HG02970 (cell line): ENCODE results near the gene CDY2A.
"Not testable (repeated sequence)": the region's sequence is repeated elsewhere in the genome, so short reads cannot be mapped to it uniquely, and the experiment has no call there.

Experiments
- ATAC-seq: cut with Tn5 transposase; IDR thresholded peaks from one replicate; pipeline ENCODE4 v1.9.1; 2021; ENCODE audit warnings: mild to moderate bottlenecking, moderate library complexity, moderate number of reproducible peaks; ENCODE audit not compliant: unreplicated experiment, low FRiP score

Gene CDY2A, protein sequence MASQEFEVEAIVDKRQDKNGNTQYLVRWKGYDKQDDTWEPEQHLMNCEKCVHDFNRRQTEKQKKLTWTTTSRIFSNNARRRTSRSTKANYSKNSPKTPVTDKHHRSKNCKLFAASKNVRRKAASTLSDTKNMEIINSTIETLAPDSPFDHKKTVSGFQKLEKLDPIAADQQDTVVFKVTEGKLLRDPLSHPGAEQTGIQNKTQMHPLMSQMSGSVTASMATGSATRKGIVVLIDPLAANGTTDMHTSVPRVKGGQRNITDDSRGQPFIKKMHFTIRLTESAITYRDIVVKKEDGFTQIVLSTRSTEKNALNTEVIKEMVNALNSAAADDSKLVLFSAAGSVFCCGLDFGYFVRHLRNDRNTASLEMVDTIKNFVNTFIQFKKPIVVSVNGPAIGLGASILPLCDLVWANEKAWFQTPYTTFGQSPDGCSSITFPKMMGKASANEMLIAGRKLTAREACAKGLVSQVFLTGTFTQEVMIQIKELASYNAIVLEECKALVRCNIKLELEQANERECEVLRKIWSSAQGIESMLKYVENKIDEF

GRCh38 chrY:18025487-18025886 lies at the start of gene CDY2A:
Gene CDY2A (plus strand): TSS chrY:18025787. CDS start chrY:18026115, 328 bp downstream.
- not testable (repeated sequence) for ATAC-seq

- not testable (repeated sequence) for ATAC-seq
Measured at GRCh38 chrY:17997586-17997985, 28.0 kb upstream of the CDY2A start.

DNA sequence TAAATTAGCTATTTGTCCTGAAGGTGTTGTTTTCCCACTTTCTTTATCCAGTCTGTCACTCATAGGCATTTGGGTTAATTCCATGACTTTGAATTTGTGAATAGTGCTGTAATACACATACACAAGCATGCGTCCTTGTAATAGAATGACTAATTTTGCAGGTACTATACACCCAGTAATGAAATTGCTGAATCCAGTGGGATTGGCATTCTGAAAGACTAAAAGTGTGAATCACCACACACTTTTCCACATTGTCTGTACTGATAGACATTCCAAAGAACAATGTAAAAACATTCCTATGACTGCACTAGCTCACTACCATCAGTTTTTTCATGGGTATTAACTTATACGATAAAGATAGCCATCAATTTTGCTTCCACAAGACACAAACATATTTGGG lies 27.3 kb upstream of the CDY2A start:
- not testable (repeated sequence) for ATAC-seq

- ATAC-seq: not testable (repeated sequence)
Measured at GRCh38 chrY:18023897-18024296, 1.7 kb upstream of the CDY2A start.

DNA sequence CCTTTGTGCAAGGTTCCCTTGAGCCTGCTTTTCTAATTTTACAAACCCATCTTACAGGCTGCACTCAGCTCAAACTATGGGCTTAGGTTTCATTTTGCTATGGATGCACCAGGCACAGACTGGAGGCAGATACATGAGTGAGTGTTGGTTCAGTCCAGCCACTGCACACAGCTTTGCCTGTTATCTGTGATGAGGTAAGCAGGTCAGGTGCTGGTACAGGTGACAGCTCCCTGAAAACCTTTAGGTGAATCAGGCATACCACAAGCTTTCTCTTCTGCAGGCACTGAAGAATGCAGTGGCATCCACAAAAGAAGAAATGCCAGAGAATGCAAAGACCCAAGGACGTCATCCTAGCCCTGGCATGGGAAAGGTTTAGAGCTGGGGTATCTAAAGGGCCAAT lies 3.3 kb downstream of the CDY2A start:
- ATAC-seq: not testable (repeated sequence)

DNA sequence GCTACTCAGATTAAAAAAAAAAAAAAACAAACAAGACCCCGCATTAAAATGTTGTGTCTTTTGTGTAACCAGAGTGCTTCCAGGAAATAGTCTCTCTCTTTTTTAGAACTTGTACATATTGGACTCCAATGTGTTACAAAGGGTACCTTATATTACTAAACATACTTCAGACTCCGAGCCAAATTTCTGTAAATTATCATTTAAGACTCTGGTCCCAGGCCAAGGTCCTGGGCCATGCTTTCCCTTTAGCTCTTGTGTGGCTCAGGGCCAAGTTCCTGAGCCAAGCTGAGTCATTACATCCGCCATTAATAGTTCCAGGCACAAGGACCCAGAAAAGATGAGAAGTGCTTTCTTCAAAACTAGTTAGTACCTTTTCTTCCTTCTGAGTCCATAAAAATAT lies 4.6 kb downstream of the CDY2A start:
- ATAC-seq: not testable (repeated sequence)

DNA sequence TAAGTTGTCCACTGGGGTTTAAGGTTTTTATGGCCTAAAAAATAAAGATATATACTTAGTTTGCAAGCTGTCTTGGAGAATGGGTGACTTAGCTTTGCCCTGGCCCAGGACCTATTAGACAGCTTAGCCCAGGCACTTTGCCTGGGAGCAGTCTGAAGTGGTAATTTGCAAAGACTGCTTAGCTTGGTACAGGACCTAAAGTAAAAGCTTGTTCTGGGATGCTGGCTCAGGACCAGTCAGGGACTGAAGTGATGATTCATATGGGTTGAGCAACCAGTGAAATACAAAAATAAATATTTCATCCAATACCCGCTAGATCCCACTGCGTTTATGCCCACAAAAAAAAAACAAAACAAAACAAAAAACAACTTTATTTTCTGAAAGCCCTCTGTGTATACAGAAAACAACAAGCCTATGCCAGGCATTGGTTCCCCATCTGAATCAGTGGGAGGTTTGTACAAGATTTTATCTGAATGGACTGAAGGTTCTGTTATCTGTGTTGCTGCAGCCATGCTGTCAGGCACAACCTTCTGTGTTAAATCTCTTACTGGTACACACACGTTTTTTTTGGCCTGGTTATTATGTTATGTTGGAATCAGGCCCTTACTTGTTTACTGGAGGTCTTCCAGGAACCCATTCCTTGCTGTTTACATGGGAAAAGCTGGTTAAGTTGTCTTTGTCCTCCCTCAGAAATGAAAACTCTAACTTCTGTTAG lies 8.7 kb downstream of the CDY2A start:
- ATAC-seq: not testable (repeated sequence)

GRCh38 chrY:18034864-18035263 lies 9.3 kb downstream of the CDY2A start:
- ATAC-seq: not testable (repeated sequence)

GRCh38 chrY:18044990-18045389 lies 19.4 kb downstream of the CDY2A start:
- ATAC-seq: not testable (repeated sequence)

- ATAC-seq: not testable (repeated sequence)
Measured at GRCh38 chrY:18048149-18049040, 22.8 kb downstream of the CDY2A start.

DNA sequence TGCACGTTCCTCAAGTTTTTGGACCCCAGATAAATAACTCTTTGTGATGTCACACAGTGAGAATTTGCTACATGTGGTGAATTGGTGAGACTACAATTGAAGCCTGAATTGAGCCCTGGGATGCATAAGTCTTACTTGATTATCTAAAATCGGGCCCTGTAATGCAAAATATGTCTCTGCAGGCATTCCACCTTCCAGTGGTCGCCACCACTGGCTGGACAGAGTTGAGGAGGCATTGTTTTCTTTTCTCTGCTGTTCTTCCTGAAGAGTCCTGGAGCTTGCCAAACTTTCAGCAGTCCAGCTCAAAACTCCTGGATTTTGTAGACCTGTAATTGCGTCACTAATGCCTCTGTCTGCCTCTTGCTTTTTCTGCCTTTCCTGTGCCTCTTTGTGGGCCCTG lies 23.5 kb downstream of the CDY2A start:
- not testable (repeated sequence) for ATAC-seq

DNA sequence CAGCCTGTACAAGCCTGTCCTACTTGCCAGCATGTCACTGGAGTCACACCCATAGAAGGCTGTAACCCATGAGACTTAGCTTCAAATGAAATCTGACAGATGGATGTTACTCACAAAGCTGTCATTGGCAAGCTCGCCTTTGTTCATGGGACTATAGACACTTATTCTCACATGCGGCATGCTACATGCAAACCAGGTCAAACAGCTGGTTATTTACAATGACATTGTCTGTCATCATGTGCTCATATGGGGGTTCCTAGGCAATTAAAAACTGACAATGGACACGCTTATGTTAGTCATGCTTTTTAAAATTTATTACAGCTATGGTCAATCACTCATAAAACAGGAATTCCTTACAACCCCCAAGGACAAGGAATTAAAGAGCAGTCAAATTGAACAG lies 30.9 kb downstream of the CDY2A start:
- not testable (repeated sequence) for ATAC-seq

DNA sequence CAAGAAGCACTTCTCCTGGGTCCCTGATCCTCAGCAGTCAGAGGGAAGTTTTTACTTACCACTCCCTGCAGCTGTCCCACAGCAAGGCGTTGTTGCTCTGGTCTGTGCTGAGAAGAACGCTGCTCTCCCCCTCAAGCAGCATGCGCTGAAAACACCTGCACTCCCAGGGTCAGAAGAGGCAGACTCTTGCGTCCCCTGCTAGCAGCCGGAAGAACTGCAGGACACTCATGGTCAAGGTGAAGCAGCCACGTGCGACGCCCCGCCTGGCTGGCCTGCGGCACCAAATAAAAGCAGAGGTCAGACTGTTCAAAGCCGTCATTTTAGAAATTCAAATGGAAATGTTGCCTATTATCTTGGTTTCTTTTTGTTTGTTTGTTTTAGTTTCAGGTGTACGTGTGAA lies 47.9 kb downstream of the CDY2A start:
- ATAC-seq: not testable (repeated sequence)
